Brain pericyte (primary cell): ENCODE measurements around the gene CAMTA1.

Experiments
- DNase-seq: peaks from one replicate; pipeline ENCODE4 v3.0.0-alpha.2; 2012; ENCODE audit warnings: low read depth, low spot score

CAMTA1 gene

DNA sequence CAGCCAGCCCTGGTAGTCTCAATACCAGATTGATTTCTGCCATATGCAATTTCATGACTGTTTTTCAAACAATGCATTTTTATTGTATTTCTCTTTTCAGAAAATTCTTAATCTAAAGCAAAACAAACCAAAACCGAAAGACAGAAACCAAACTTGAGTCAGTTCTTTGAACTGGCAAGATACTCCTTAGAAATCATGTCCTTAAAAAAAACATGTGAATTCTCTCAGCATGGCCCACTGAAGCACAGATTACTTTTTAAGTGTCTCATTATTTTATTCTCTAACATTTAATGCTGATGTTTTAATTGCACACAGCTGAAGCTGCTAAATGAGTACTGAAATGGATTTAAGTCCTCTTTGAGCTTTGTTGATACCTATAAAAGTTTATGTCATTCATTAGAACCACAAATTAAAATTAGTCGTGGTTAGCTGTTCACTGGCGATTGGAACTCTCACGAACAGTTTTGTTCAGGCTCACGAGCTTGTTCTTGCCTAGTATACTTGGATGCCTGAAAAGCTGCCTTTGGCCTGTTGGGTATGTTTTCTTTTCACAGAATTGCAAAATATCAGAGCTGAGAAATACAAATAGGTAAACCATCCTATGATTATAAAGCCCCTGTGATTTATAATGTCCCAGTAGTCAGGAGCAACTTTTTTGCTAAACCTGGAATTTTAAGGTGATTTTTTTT lies 87.5 kb downstream of the CAMTA1 start:
- DNase-seq = no peak

DNA sequence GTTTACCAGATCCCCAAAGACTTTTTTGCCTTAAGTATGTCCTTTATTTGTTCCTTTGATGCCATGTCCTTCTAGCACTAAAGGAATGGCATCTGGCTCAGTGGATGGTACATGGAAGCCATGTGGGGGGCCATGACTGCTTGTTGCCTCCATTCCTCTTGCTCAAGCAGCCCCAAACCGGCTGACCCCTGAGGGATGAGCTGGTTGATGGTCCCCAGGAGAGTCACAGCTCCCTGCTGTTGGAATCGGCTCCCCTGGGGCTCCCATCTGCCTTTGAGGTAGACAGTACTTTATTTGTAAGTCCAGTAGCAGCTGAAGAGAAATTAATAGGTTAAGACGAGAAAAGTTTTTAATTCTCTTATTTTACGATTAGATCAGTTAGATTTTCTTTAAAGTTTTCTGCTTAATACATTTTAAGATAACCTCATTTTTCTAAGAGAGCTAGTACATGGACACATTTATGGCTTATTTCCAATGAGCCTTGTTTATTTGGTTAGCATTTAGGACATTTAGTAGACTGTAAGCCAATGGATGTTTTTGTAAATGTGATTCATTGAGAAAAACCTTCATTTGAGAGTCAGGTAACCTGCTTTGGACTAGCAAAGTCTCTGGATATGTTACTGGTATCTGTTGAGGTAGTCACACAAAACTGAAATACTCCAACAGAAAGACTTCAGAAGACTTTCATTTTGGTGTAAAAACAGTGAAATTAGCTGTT lies 88.2 kb downstream of the CAMTA1 start:
- DNase-seq = no peak

DNA sequence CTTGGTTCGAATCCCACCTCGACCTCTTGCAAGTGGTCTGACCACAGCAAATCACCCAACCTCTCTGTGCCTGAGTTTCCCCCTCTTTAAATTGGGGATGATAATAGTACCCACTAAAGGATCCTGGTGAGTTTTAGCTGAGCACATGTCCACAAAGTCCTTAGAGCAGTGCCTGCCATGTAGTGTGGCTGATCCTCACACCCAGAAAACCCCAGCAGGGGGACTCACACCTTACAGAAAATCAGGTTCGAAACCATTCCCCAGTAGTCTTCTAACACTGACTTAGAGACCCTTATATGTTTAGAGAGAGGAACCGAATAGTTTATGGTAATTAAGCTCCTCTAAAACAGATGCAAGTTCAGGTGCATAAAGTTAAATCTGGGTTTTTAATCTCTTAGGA lies 89.0 kb downstream of the CAMTA1 start:
- no peak for DNase-seq

DNA sequence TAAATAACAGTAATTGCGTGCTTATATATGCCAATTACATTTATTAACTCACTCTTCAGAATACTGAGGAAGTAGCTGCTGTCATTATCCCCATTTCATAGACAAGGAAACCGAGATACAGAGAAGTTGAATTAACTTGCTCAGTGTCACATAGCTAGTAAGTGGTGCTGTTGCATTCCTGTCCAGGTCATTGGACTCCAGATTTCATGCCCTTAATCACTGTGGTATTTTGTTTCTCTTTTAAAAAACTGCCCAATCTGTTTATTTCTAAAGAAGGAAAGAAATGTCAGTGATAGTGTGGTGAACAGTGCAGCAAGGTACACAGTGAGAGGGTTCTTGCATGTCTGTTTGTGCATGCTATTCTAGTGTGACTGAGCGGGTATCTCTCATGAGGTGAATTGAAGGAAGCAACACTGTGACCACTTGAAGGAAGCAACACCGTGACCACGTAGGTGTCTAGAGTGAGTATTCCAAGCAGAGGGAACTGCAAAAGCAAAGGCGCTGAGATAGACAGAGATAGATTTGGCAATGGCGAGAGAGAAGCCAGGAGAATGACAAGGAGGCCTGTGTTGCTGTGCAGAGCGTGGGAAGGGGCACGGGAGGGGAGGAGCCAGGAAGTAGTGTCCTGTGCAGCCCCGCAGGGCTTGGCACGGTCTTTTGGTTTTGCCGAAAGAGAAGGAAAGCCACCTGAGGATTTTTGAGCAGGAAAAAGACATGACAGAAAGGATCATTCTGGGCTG lies 95.9 kb downstream of the CAMTA1 start:
- DNase-seq = no peak

DNA sequence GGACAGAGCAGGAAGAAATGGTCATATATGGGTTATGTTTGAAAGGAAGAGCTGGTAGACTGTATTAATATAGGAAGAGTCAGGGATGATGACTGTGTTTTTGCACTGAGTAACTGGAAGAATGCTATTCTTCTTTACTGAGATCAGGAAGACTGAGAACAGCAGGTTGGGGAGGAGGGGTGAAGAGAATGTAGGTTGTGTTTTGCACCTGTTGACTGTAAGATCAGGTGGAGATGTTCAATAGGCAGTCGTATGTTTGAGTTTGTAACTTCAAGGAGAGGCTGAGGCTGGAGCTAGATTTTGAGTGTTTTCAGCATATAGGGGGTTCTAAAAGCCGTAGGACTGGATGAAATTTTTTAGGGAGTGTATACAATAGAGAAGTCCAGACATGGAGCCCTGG lies 97.2 kb downstream of the CAMTA1 start:
- no peak for DNase-seq

DNA sequence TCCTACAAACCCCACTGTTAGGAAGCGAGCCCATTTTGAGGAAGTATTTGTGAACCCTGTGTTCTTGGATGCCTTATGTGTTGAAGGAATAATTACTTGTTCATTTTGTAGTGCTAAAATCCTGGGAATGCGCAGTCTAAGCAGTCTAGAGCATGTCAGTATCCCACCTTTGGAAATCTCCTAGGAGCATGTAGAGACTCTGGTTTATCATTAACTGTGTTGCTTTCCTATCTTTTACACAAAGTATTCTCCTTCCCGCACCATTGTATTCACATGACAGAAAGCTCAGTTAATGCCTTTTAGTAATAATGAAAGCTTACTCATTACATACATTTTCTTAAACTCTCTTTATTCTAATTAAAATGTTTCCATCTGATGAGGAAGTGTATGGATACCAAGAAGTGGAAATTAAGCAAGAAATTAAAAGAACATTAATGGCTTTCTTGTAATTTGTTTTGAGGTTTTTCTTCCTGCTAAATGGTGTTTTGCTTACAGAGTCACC lies 99.4 kb downstream of the CAMTA1 start:
- no peak for DNase-seq

DNA sequence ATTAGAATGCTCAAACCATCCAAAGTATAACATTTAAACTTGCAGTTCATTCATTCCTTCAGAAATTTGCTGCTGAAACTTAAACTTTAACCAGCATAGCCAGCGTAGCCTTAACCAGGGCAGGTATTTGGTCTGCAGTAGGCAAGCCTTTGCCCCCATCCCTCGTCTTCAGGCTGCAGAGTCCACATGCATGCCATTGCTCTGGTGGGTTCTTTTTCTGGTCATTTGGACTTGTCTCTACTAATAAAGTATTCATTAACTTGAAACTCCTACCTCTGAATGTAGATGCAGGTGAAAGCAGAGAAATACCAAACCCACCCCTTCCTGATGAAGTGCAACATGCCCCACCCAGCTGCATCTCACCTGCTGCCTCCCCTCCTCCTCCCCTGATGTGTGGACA lies 100.2 kb downstream of the CAMTA1 start:
- DNase-seq = no peak

DNA sequence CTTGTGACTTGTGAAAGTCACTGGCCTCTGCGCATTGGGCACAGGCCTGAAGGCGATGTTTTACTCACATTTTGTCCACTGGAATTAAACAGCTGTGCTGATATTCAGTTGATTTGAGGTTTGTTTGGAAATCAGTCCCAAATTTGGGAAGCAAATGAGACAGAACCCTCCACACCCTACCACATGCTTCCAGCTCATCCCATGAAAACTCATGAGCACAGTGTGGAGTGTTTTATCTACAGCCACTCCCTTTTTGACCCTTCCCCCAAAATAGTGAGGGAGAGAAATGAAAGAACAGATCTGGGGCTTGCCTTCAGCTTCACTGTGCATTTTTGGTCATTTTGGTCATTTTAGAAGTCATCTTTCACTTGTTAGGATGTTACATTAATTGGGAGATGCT lies 101.3 kb downstream of the CAMTA1 start:
- DNase-seq = no peak

DNA sequence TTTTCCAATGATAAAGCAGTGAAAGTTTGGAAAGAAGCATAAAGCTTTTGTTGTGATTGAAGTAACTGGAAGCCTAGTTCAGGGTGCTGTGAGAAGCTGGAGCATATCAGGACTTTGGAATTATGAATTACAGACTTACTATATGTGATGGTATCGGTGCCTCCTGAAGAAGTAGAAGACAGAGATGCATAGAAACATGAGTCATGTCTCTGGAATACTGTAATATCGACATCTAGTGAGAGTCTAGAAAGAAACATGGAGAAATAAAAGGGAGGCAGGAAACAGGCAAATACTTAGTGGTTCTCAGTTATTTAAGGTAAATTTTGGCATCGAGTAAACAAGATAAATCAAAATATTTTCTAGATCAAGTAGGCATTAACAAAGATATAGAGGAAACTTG lies 103.0 kb downstream of the CAMTA1 start:
- DNase-seq = no peak

DNA sequence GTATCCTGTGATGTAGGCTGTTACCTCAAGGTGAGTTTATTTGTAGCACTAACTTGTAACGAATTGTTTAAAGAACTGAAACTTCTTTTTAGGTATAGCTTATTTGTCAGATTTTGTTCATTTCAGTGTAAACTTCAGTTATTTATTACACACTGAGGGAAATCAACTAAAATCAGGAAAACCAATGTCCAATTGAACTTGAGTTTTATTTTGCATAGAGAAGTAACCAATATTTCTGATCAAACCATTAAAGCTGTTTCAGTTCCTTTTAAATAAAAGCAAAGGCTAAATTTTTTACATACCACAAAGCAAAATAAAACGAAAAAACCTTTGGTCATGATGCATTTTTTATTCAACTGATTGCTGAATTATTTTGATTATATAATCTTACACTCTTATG lies 103.6 kb downstream of the CAMTA1 start:
- no peak for DNase-seq

DNA sequence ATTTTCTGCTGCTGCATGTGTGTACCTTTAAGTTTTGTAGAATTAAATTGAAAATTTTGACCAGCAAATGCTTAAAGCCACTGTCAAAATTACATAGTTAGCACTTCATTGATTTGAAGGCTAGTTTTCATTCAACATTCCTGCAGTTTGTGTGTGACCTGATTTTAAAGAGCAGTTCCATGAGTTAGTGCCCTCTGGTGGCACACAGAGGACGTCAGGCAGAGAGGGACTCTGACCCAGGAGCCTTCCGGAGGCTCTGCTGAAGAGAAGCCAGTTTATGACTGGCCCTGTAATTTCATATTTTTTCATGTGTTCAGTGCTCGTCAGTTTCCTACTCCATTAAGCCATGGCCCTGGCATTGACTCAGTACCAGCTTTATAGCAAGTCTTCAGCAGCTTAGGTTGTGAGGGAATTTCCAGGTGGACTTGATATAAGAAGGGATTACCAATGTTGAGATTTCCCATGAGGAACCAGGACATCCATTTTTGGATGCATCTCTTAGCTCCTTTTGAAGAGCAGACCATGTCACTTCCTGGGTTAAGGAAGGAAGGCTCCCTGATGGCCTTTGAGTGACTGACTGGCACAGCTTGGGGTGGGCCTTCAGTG lies 104.7 kb downstream of the CAMTA1 start:
- DNase-seq = no peak

DNA sequence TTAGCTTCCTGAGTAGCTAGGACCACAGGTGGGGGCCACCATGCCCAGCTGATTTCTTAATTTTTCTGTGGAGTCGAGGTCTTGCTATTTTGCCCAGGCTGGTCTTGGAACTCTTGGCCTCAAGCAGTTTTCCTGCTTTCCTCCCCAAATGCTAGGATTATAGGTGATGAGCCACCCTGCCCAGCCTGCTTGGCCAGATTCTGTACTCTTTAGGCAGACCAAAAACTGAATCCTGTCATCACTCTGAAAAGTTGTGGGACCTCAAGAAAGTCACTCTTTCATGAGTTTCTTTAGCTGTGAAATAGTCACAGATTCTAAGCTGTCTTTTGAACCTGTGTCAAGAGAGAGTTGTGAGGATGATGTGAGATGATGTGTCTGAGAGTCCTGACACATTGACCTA lies 105.4 kb downstream of the CAMTA1 start:
- DNase-seq = no peak

DNA sequence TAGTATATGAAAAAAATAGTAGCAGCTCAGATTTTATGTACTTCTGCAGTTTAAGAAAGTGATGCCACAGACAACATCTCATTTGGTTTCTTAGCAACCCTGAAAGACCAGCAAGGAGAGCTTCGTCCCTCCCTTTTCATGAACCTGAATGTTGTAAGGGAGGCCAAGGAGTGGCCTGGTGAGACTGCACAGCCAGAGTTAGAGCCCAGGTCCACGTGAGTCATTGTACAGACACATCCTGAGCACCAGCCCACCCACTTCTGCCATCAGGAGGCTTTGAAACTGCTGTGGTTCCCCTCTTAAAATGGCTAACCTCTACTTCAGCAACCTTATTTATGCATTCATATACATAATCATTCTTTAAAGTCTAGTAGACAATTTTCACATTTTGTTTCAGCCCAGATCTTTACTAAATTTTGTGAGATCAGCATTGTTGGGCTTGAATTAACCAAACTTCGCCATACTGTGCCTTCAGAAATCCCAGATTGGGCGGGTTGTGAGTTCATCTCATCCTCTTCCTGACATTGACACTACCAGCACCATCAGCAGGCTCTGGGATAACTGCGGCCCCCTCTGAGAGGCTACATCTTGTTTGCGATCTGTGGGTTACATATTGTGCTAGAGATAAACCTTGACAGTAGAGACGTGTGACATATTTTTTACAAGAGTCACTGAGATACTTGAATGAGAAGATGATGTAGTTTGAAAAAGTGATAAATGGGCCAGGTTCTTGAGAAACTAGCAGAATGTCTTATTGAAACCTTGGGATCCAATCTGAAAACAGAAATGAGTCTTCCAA lies 106.7 kb downstream of the CAMTA1 start:
- no peak for DNase-seq

DNA sequence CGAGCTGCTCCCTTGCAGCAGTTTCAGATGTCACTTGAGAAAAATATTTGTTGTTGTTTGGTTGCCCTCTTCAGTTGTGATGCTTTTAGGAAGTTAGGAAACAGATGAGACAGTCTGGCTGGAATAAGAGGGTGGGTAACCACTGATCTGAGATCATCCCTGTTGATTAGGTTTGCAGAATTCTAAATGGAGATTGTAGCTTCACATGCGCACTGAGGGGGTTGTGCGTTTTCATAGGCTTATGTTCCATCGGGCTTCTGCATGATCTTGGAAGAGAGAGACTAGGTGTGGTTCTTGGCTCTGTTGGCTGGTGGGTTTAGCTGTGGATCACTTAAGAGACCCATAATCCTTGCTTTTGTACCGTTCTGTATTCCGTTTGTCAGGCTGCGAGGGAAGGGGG lies 108.1 kb downstream of the CAMTA1 start:
- DNase-seq = no peak

DNA sequence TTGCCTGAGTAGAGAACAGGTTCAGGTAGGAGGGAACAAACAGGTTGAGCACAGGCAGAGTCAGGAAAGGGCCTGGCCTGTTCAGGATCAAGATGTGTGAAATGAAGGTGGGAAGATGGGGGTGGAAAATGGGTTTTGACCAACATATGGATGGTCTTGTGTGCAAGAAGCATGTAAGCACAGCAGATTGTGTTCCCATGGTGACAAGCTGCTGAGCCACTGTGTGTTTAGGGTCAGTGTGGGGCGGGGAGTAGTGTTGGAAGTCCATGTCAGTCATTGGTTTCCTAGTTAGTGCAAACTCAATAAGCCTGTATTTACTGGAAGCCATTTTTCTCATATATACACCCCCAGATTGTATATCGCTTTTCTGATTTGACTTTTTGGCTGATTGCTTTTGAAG lies 111.9 kb downstream of the CAMTA1 start:
- DNase-seq = no peak

DNA sequence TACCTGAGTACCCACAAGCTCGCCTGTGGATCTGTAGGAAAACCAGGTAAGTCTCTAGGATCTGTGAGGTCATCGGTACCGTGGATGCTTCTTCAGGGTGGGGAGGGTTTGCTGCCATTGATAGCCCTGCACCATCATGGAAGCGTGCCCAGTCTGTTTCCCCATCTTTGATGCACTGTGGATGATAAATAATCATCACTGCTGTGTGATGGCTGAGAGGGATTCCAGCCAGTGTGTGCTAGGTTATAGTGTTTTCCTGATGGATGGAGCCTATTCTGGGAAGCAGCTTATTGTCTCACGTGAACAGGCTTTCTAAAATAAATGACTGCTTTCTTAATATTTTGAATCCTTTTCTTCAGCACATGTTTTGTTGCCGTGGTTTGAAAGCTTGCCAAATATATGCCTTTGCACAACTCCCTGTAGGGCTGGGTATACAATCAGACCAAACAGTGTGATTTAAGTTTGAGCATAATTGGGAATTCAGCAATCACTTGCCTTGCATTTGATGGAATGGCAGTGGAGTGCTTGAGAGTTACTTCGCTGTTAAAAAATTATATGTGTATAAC lies 113.8 kb downstream of the CAMTA1 start:
- DNase-seq = no peak

DNA sequence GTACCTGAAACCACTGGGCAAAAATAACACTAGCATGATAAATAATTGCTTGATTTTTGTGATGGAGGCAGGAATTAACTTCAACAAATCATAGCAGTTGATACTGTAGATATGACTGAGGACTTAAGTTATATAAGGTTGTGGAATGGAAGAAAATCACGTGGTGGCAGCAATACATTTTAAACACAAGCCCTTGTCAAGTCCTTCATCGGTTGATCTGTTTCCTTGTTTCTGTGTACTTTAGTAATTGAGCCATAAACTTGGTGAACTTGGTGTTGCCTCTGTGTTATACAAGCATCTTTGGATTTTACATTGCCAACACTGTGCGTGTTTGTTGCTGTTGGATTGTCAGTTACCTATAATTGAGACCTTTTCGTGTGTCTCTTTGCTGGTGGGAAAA lies 114.4 kb downstream of the CAMTA1 start:
- DNase-seq = no peak

DNA sequence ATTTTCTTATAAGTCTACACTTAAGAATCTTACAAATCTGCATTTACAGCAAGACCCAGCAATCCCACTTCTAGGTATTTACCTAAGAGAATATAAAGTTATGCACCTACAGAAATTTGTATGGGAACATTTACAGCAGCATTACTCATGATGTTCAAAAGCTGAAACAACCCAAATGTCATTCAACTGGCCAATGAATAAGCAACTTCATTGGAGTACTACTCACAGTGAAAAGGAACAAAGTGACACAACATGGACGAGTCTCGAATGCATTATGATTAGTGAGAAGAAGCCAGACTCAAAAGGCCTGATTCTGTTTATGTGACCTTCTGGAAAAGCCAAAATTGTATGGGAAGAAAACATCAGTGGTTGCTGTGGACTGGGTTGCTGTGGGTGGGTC lies 116.9 kb downstream of the CAMTA1 start:
- DNase-seq = no peak

DNA sequence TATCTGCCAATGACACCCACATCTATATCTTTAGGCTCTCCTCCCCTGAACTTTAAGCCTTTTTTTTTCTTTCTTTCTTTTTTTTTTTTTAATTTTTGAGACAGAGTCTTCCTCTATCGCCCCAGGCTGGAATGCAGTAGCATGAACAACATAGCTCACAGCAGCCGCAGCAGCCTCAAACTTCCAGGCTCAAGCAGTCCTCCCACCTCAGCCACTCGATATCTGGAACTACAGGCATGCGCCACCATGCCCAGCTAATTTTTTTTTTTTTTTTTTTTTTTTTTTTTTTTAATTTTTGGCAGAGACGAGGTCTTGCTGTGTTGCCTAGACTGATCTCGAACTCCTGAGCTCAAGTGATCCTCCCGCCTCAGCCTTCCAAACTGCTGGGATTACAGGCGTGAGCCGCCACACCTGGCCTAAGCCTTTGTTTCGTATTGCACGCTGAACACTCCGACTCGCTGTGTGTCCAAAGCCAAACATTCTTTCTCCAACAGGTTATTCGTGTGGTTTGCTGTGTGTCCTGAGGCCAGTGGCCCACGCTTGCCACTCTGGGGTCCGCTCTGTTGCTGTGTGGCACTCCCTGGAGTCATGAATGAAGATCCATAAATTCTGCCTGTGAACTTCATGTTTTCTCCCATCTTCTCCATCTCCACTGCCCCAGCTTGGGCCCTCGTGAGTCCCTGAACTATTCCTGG lies 119.4 kb downstream of the CAMTA1 start:
- no peak for DNase-seq

DNA sequence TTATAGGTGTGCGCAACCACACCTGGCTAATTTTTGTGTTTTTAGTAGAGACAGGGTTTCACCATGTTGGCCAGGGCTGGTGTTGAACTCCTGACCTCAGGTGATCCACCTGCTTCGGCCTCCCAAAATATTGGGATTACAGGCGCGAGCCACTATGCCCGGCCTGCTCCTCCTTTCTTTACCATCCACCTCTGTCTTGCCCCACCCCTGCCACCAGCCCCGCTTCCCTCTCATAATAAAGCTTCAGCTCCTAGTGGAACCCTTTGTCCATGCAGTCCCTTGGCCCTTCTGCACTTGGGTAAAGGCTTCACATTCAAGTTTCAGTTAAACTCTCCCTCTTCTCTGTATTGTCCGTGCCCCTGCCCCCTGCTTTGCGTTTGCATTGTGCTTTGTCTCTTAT lies 120.1 kb downstream of the CAMTA1 start:
- DNase-seq = no peak

DNA sequence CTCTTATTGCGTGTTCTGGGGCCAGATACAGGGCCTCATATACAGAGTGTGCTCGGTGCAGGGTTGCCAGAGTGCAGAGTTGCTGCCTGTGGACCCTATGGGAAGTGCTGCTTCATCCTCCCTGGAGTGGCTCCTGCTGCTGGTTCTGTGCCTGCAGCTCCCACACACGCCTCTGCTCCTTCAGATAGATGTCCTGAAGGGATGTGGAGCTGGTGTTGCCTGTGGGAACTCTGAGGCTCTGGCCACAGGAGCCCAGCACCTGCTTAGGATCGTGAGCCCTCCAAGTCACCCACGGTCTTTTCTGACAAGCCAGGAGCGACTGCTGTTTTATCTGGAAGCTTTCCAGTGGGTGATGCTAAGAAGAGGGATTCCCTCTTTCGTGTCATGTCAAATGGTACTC lies 120.5 kb downstream of the CAMTA1 start:
- no peak for DNase-seq
